Measurements from ENCODE around the gene PPFIA3.

DNA sequence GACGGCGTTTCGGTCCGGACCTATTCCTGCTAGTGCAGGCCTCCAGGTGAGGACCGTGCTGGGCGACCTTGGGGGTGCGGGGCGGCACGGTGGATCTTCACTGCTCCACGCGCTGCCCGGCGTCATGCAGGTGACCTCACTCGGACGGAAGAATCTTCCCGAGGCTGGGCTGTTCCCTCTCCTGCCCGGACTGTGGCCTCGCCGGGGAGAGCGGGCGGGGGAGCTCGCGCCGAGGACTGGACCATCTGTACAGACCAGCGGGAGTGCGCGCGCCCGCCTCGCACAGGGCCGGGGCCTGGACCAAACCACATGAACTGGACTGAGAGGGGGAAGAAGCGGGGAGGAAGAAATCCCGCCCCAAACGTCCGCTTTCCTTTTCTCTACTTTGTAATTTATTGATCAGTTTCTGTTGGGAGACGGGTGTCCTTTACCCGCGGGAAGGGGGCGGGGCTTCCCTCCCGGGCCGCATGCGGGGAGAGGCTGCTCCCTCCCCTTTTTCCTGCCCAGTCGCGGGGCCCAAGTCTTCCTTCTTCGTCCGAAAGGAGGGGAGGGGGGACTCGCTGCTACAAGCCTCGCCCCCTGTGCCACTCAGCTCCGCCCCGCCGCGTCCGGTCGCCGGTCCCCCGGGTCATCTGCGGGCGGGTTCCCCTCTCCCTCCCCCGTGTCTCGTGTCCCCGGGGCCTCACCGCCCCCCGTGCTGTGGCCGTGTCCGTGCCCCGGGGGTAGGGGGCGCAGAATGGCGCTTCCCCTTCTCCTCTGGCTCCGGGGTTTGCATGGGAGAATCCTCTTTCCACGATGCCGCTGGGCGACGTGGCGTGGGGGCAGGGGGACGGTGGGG is 31.0 kb downstream of the PPFIA3 start:
- no peak for TF ChIP-seq POLR2A (IDR thresholded peaks at IDR 0.05)
- TF ChIP-seq, protein P1, sequence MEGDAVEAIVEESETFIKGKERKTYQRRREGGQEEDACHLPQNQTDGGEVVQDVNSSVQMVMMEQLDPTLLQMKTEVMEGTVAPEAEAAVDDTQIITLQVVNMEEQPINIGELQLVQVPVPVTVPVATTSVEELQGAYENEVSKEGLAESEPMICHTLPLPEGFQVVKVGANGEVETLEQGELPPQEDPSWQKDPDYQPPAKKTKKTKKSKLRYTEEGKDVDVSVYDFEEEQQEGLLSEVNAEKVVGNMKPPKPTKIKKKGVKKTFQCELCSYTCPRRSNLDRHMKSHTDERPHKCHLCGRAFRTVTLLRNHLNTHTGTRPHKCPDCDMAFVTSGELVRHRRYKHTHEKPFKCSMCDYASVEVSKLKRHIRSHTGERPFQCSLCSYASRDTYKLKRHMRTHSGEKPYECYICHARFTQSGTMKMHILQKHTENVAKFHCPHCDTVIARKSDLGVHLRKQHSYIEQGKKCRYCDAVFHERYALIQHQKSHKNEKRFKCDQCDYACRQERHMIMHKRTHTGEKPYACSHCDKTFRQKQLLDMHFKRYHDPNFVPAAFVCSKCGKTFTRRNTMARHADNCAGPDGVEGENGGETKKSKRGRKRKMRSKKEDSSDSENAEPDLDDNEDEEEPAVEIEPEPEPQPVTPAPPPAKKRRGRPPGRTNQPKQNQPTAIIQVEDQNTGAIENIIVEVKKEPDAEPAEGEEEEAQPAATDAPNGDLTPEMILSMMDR (IDR thresholded peaks at IDR 0.05): no peak

Measured in testis (tissue), 2 donors.